Smooth muscle cell (in vitro differentiated cells): ENCODE data around the gene STMN3. TPM values are rescaled to one million over a fixed set of nuclear protein-coding genes. Genes with fewer than 3 reads are reported as not detected.
"Not testable (repeated sequence)": the region's sequence is repeated elsewhere in the genome, so short reads cannot be mapped to it uniquely, and the experiment has no call there.

Source experiments
- DNase-seq: peaks from one replicate; lab custom pipeline; 2025; ENCODE audit not compliant: unreplicated experiment; lab: John Stamatoyannopoulos, UW
- H2AFZ ChIP-seq: fragments of 200-600 bp; sonication (generic); 2 replicates; pipeline ENCODE4 v1.6.0; 2016; ENCODE audit warnings: antibody characterized with exemption, low read depth, mild to moderate bottlenecking
- H3F3A ChIP-seq: fragments of 200-600 bp; sonication (generic); 2 replicates; pipeline ENCODE4 v1.6.0; 2017; ENCODE audit warnings: antibody characterized with exemption, low read depth
- H3K27ac ChIP-seq: fragments of 200-600 bp; sonication (generic); 2 replicates; pipeline ENCODE4 v1.5.1; 2016; ENCODE audit warnings: low read depth, mild to moderate bottlenecking
- H3K27me3 ChIP-seq: fragments of 200-600 bp; sonication (generic); 2 replicates; pipeline ENCODE4 v1.6.1; 2016; ENCODE audit warnings: low read depth, mild to moderate bottlenecking
- H3K36me3 ChIP-seq: fragments of 200-600 bp; sonication (generic); 2 replicates; pipeline ENCODE4 v1.5.1; 2016; ENCODE audit warnings: low read depth
- H3K4me1 ChIP-seq: fragments of 200-600 bp; sonication (generic); 2 replicates; pipeline ENCODE4 v1.5.1; 2016; ENCODE audit warnings: low read depth
- H3K4me2 ChIP-seq: fragments of 200-600 bp; sonication (generic); 2 replicates; pipeline ENCODE4 v1.6.0; 2016; ENCODE audit warnings: mild to moderate bottlenecking
- H3K4me3 ChIP-seq: fragments of 200-600 bp; sonication (generic); 2 replicates; pipeline ENCODE4 v1.5.1; 2016; ENCODE audit warnings: mild to moderate bottlenecking
- H3K79me2 ChIP-seq: fragments of 200-600 bp; sonication (generic); 2 replicates; pipeline ENCODE4 v1.6.0; 2016; ENCODE audit warnings: low read depth, mild to moderate bottlenecking
- H3K9ac ChIP-seq: fragments of 200-600 bp; sonication (generic); 2 replicates; pipeline ENCODE4 v1.6.0; 2016; ENCODE audit warnings: low read depth
- H3K9me3 ChIP-seq: fragments of 200-600 bp; sonication (generic); replicated peaks from 2 replicates; pipeline ENCODE4 v1.5.1; 2016; ENCODE audit warnings: low read depth
- H4K20me1 ChIP-seq: fragments of 200-600 bp; sonication (generic); 2 replicates; pipeline ENCODE4 v1.6.0; 2016; ENCODE audit warnings: low read depth
- CTCF ChIP-seq: fragments of 200-600 bp; sonication (generic); IDR thresholded peaks from 2 replicates; pipeline ENCODE4 v1.5.1; 2017; ENCODE audit warnings: borderline replicate concordance, mild to moderate bottlenecking, antibody characterized with exemption; ENCODE audit not compliant: insufficient read depth, poor library complexity, severe bottlenecking
- WGBS: methylation state at CpG from one replicate; pipeline ENCODE4 v1.1.7; 2016; ENCODE audit warnings: low lambda C conversion rate; 5-methylcytosine and 5-hydroxymethylcytosine counted together
- polyA plus RNA-seq: library from polyadenylated mRNA; unstranded; fragments of >200 nt; fragmentation: Nextera tagmentation; extraction: Ambion mirVana; gene quantifications from 2 replicates; pipeline ENCODE4 v1.2.1, GENCODE V29; 2016
- total RNA-seq: library from RNA; depleted of rRNA; stranded (reverse); fragments of >200 nt; gene quantifications from 2 replicates; pipeline ENCODE4 v1.2.3, GENCODE V29; 2014

Gene STMN3
- total and polyA plus RNA-seq, 2 experiments from 2014 or later: 4.8 to 10.8 TPM

- no peak for TF ChIP-seq CTCF
- no peaks in the 10 kb centered on the region for H3K36me3 ChIP-seq
- WGBS: over 99% methylated on average over 22 of the region's 22 CpGs
- DNase-seq: no peak
- no peak overlapping the region for H3K4me2 ChIP-seq
- no peaks in the 10 kb centered on the region for H3K9me3 ChIP-seq
- H3K9ac ChIP-seq: no peak overlapping the region
- no peak overlapping the region for H3K4me3 ChIP-seq
- H3K4me1 ChIP-seq: peaks cover 4% of the 10 kb centered on the region
- no peaks in the 10 kb centered on the region for H3K79me2 ChIP-seq
- no peaks in the 10 kb centered on the region for H4K20me1 ChIP-seq
- H3K27ac ChIP-seq: no peak overlapping the region
- no peak overlapping the region for H2AFZ ChIP-seq
- H3K27me3 ChIP-seq: no peaks in the 10 kb centered on the region
- H3F3A ChIP-seq: no peaks in the 10 kb centered on the region
Observed at GRCh38 chr20:63661108-63661507, 7.9 kb upstream of the STMN3 start.

- 96% methylated on average over 8 of the region's 8 CpGs for WGBS
- Histone ChIP-seq H3K36me3 (no peaks in the 10 kb centered on the region), H3K79me2 (no peaks in the 10 kb centered on the region), H3K4me3 (no peak overlapping the region), H3K4me1 (peaks cover 4% of the 10 kb centered on the region), H3K9me3 (no peaks in the 10 kb centered on the region), H3K9ac (no peak overlapping the region), H4K20me1 (no peaks in the 10 kb centered on the region), H3F3A (no peaks in the 10 kb centered on the region), H3K27me3 (no peaks in the 10 kb centered on the region), H2AFZ (no peak overlapping the region), H3K27ac (no peak overlapping the region), H3K4me2 (no peak overlapping the region)
- no peak for TF ChIP-seq CTCF
- no peak for DNase-seq
Observed at GRCh38 chr20:63660622-63661021, 7.4 kb upstream of the STMN3 start.

- H3K79me2 ChIP-seq, H2AFZ ChIP-seq, H3K9me3 ChIP-seq, H3K27me3 ChIP-seq, H3K36me3 ChIP-seq, DNase-seq, H3K4me3 ChIP-seq, H4K20me1 ChIP-seq, H3F3A ChIP-seq, H3K4me1 ChIP-seq, H3K27ac ChIP-seq, H3K4me2 ChIP-seq, H3K9ac ChIP-seq: not testable (repeated sequence)
- WGBS: 92% methylated on average over 10 of the region's 10 CpGs
Observed at GRCh38 chr20:63660174-63660573, 7.0 kb upstream of the STMN3 start.

GRCh38 chr20:63659370-63659769 lies 6.1 kb upstream of the STMN3 start:
- Histone ChIP-seq H3K27me3 (no peaks in the 10 kb centered on the region), H3F3A (no peaks in the 10 kb centered on the region), H2AFZ (no peak overlapping the region), H3K4me2 (peak overlapping the region; percentile 94), H3K9ac (no peak overlapping the region), H3K4me3 (peak overlapping the region; percentile 83), H3K9me3 (no peaks in the 10 kb centered on the region), H3K27ac (peak overlapping the region; percentile 22), H4K20me1 (no peaks in the 10 kb centered on the region), H3K36me3 (no peaks in the 10 kb centered on the region), H3K79me2 (no peaks in the 10 kb centered on the region), H3K4me1 (peaks cover 4% of the 10 kb centered on the region)
- WGBS: 61% methylated on average over 13 of the region's 13 CpGs
- no peak for DNase-seq
- no peak for TF ChIP-seq CTCF
